RWPE2 (cell line): ENCODE data around the gene RTN4R.
"Not testable (repeated sequence)": the region's sequence is repeated elsewhere in the genome, so short reads cannot be mapped to it uniquely, and the experiment has no call there.

Experiments used
- ATAC-seq: fragments of 200-7000 bp; cut with Tn5 transposase; 3 replicates; pipeline ENCODE4 v1.9.1; 2021; ENCODE audit warnings: low read depth
- DNase-seq: peaks from one replicate; pipeline ENCODE4 v3.0.0-alpha.2; 2020; ENCODE audit warnings: low spot score
- H3K27ac ChIP-seq: fragments of 450-650 bp; 2 replicates; pipeline ENCODE4 v1.5.1; 2017; ENCODE audit warnings: mild to moderate bottlenecking; ENCODE audit not compliant: poor library complexity, severe bottlenecking
- H3K27me3 ChIP-seq: fragments of 250-450 bp; sonication (Bioruptor Pico); 2 replicates; pipeline ENCODE4 v1.5.1; 2021; ENCODE audit warnings: mild to moderate bottlenecking, moderate library complexity; ENCODE audit not compliant: insufficient read depth, poor library complexity, severe bottlenecking
- H3K36me3 ChIP-seq: fragments of 250-450 bp; sonication (Bioruptor Pico); 2 replicates; pipeline ENCODE4 v1.5.1; 2020; ENCODE audit warnings: low read depth, mild to moderate bottlenecking, moderate library complexity
- H3K4me1 ChIP-seq: fragments of 250-450 bp; sonication (Bioruptor Pico); 2 replicates; pipeline ENCODE4 v1.5.1; 2021; ENCODE audit warnings: mild to moderate bottlenecking, moderate library complexity; ENCODE audit not compliant: insufficient read depth, poor library complexity, severe bottlenecking
- H3K4me3 ChIP-seq: fragments of 250-450 bp; sonication (Bioruptor Pico); 2 replicates; pipeline ENCODE4 v1.5.1; 2021; ENCODE audit warnings: mild to moderate bottlenecking, moderate library complexity; ENCODE audit not compliant: severe bottlenecking
- H3K9me3 ChIP-seq: fragments of 250-450 bp; sonication (Bioruptor Pico); 2 replicates; pipeline ENCODE4 v1.5.1; 2021; ENCODE audit warnings: mild to moderate bottlenecking, moderate library complexity; ENCODE audit not compliant: severe bottlenecking
- TF ChIP-seq, protein P1 (sequence below): fragments of 450-650 bp; IDR thresholded peaks from one replicate; pipeline ENCODE4 v1.5.1; 2017; ENCODE audit warnings: mild to moderate bottlenecking, moderate library complexity; ENCODE audit not compliant: poor library complexity, severe bottlenecking

RTN4R gene

DNA sequence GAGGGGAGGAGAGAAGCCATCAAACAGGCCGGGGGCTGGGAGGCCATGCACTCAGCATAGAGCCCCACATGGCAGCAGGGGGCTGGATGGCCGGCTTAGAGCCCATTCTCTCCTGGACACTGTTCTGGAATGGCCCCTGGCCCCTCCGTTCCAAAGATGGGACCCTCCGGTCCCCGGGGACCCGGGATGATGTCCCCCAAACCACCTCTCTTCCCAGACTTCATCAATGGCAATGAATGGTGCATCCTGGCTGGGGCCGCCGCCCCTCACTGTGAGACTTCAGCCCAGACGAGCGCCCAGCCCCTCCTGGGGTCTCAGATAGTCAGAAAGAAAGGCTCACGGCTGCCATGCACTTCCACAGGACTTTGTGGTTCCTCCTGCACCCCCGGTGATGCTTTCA lies 13.8 kb upstream of the RTN4R start:
- Histone ChIP-seq H3K4me3 (no peak overlapping the region), H3K27me3 (no peaks in the 10 kb centered on the region), H3K4me1 (no peaks in the 10 kb centered on the region), H3K36me3 (no peaks in the 10 kb centered on the region), H3K27ac (no peak overlapping the region), H3K9me3 (no peaks in the 10 kb centered on the region)
- DNase-seq = no peak
- no peak for ATAC-seq
- TF ChIP-seq, protein P1, sequence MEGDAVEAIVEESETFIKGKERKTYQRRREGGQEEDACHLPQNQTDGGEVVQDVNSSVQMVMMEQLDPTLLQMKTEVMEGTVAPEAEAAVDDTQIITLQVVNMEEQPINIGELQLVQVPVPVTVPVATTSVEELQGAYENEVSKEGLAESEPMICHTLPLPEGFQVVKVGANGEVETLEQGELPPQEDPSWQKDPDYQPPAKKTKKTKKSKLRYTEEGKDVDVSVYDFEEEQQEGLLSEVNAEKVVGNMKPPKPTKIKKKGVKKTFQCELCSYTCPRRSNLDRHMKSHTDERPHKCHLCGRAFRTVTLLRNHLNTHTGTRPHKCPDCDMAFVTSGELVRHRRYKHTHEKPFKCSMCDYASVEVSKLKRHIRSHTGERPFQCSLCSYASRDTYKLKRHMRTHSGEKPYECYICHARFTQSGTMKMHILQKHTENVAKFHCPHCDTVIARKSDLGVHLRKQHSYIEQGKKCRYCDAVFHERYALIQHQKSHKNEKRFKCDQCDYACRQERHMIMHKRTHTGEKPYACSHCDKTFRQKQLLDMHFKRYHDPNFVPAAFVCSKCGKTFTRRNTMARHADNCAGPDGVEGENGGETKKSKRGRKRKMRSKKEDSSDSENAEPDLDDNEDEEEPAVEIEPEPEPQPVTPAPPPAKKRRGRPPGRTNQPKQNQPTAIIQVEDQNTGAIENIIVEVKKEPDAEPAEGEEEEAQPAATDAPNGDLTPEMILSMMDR = no peak

DNA sequence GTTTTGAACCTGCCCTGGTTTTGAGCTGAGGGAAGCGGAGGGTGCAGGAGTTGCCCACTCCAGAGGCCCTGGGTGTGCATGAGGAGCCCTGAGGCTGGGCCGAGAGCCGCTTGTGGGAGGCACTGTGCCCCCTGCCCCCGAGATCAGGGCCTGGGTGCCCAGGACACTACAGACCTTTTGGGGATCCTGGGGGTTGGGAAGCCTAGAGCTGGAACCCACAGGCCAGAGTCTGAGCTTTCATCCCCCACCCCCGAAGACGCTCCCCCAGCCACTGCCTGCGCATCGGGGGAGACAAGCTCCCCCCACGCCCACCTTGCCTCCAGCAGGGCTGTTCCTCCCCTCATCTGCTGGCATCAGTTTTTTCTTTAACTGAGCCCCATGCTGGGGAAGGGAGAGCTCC lies 13.4 kb upstream of the RTN4R start:
- H3K27ac ChIP-seq, DNase-seq, H3K27me3 ChIP-seq: not testable (repeated sequence)

DNA sequence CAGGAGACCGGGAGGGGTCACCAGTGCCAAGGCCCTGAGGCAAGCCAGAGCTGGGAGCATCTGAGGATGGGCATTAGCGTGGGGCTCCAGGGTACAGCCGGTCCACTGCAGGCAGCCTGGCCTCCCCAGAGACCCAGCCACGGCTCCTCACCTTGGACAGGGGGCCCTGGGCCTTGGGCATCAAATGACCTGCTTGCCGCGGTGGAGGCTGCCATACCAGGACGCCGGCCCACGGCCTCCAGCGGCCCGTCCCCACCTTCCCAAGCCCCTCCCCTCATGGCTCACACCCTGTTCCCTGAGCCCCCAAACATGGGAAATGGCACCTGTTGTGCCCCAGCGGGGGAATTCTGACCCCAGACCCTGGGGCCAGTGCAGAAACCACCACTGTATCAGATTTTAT lies 12.7 kb upstream of the RTN4R start:
- no peaks in the 10 kb centered on the region for H3K4me1 ChIP-seq
- H3K27me3 ChIP-seq = no peaks in the 10 kb centered on the region
- ATAC-seq (no peak), DNase-seq (no peak)
- H3K27ac ChIP-seq = no peak overlapping the region
- TF ChIP-seq, protein P1 = no peak
- H3K36me3 ChIP-seq = no peaks in the 10 kb centered on the region
- no peaks in the 10 kb centered on the region for H3K9me3 ChIP-seq
- H3K4me3 ChIP-seq = no peak overlapping the region

More for the DNA sequence above, 13.4 kb upstream of the RTN4R start:
- H3K36me3 ChIP-seq, H3K9me3 ChIP-seq, H3K4me1 ChIP-seq, H3K4me3 ChIP-seq, ATAC-seq: not testable (repeated sequence)

DNA sequence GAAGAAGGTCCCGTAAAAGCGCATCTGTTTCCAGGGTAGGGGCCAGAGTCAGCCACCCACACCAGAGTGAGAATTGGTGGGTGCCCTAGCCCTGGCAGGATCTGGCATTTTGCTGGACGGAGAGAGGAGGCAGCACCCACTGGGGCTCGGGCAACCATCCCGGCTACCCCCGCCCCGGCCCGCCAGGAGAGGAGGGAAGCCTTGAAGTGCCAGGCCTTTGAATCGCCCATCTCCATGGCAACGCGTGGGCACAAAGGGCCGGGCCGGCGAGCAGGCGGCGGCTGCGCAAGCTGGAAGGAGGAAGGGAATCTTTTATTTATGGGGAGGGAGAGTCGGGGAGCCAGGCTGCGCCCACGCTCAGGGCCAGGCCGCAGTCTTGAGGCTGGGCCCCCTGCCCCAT lies 12.0 kb upstream of the RTN4R start:
- DNase-seq = not testable (repeated sequence)

DNA sequence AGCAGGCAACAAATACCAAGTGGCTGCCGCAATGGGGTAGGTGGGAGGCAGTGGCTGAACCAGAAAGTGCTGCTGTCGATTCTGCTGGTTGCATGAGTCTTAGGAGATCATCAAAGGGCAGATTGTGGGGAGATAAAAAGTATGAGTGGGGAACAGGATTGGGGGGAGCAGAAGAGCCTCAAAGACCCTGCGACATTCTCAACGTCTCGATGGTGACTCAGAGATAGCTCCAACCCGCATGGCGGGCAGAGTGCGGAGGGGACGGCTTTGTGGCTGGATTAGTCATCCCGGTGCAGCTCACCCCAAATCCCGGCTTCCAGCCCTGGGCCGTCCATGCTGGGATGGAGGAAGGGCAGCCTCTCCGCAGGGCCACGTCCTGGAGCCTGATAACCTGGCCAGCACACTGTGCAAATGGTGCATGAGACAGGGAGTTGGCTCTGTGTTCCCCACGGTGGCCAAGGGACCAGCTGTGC lies 11.6 kb upstream of the RTN4R start:
- H3K4me1 ChIP-seq = no peaks in the 10 kb centered on the region
- no peaks in the 10 kb centered on the region for H3K9me3 ChIP-seq
- no peak; the same call in 2 of the 3 replicates for ATAC-seq
- TF ChIP-seq, protein P1 = no peak
- no peaks in the 10 kb centered on the region for H3K36me3 ChIP-seq
- no peak overlapping the region for H3K27ac ChIP-seq
- H3K4me3 ChIP-seq = no peak overlapping the region
- no peaks in the 10 kb centered on the region for H3K27me3 ChIP-seq
- no peak for DNase-seq

More for the DNA sequence above, 12.0 kb upstream of the RTN4R start:
- H3K4me3 ChIP-seq, H3K9me3 ChIP-seq, H3K27me3 ChIP-seq, H3K36me3 ChIP-seq, H3K27ac ChIP-seq, H3K4me1 ChIP-seq, ATAC-seq: not testable (repeated sequence)

DNA sequence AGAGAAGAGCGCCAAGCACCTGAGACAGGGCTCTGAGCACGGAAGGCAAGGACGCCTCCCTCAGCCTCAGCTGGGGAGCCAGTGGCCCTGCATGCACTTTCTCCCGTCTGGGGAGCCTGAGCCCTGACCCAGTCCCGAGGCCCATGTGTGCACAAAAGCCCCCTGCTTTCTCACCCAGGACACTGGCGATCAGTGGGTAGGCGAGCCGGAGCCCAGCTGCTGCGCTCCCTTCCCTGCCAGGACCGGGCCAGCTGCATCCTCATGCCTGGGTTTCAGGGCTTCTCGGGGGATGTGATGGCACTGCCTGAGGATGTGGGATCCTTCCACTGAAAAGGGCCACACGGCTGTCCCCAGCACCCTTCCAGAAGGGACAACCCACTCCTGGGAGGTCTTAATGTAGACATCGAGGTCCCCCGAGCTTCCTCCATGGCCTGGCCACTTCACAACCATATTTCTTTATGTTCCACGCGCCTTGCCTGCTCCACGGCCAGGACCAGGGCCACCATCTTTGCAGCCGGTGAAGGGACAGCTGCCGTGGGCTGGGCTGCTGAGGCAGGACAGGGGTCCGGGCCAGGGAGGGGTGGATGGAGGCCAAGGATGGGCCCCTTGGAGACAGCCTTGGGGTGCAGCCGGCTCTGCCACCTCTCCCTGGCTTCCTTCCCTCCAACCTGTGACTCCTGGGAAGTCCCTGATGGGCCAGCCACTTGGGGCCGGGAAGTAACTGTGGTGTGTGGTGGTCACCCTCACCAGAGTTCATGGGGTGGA lies 10.8 kb upstream of the RTN4R start:
- DNase-seq, ATAC-seq, H3K9me3 ChIP-seq, H3K27me3 ChIP-seq, H3K27ac ChIP-seq, H3K36me3 ChIP-seq, H3K4me1 ChIP-seq, H3K4me3 ChIP-seq: not testable (repeated sequence)

DNA sequence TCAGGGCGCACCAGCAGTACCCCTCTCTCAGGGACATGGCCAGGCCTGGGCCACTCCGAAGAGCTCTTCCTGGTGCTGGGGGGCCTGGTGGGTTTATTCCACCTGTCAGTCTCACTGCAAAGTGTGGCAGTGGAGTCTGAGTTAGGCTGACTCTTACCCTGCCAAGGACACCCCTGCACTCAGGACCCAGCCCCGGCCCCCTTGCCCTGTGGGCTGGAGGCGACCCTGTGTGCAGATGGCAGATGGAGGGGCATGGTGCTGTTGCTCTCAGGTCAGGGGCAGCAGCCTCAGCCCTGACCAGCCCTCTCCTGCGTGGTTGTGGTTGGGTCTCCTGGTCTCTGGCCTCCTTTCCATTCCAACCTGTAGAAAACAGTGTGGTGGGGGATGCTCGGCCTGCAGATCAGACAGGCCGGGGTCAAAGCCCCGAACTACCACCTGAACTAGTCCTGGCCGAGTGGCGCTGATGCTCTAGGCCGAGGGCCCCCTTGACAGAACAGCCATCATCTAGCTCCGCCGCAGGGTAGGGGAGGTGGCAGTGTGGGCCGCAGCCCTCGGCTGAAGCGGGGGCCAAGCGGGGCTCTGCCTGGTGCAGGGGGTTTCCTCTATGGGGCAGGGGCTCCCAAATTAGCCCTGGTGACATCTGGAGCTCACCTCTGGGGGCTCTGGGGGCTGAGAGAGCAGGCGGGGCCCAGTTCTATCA lies 10.0 kb upstream of the RTN4R start:
- ATAC-seq, H3K27ac ChIP-seq: not testable (repeated sequence)

More for the DNA sequence above, 10.0 kb upstream of the RTN4R start:
- DNase-seq, H3K27me3 ChIP-seq, H3K9me3 ChIP-seq, H3K4me1 ChIP-seq, H3K4me3 ChIP-seq, H3K36me3 ChIP-seq: not testable (repeated sequence)
